Peyer's patch (tissue), 4 donors: ENCODE data around the gene PPM1A. TPM values are rescaled to one million over a fixed set of nuclear protein-coding genes. Genes with fewer than 3 reads are reported as not detected.

Experiments used
- DNase-seq, 3 donors: peaks; one replicate each; pipeline ENCODE4 v3.0.0-alpha.2; 2017 to 2019
- H3K27ac ChIP-seq, 4 donors: fragments of 200-600 bp; sonication (generic); one replicate each; pipeline ENCODE4 v1.5.1; 2016 to 2019
- H3K27me3 ChIP-seq, 2 donors: fragments of 200-600 bp; sonication (generic); one replicate each; pipeline ENCODE4 v1.5.1; 2019
- H3K36me3 ChIP-seq, 3 donors: fragments of 200-600 bp; sonication (generic); one replicate each; pipeline ENCODE4 v1.5.1; 2016 to 2019
- H3K4me1 ChIP-seq, 4 donors: fragments of 200-600 bp; sonication (generic); one replicate each; pipeline ENCODE4 v1.5.1; 2016 to 2019
- H3K4me3 ChIP-seq, 4 donors: fragments of 200-600 bp; sonication (generic); 1 replicate in 3 of 4; 2 replicates in 1 of 4; pipeline ENCODE4 v1.5.1; 2016 to 2019; ENCODE audit warnings: mild to moderate bottlenecking in 1 of 4
- H3K9me3 ChIP-seq, 4 donors: fragments of 200-600 bp; sonication (generic); one replicate each; pipeline ENCODE4 v1.5.1; 2016 to 2019; ENCODE audit warnings: mild to moderate bottlenecking in 1 of 4
- CTCF ChIP-seq, 6 experiments: fragments of 450-650 bp in 4 of 6; fragments of 200-600 bp in 2 of 6; sonication (generic) in 1 of 6; IDR thresholded peaks; one replicate each; pipeline ENCODE4 v1.5.1; 2017 to 2019; ENCODE audit warnings: antibody characterized with exemption in 6 of 6, mild to moderate bottlenecking in 3 of 6, moderate library complexity in 1 of 6
- POLR2A ChIP-seq, 2 donors: fragments of 450-650 bp; IDR thresholded peaks; one replicate each; pipeline ENCODE4 v1.5.1; 2017; ENCODE audit warnings: antibody characterized with exemption in 2 of 2, mild to moderate bottlenecking in 2 of 2, moderate library complexity in 2 of 2
- total RNA-seq, 4 donors: library from RNA; depleted of rRNA; stranded (reverse); fragments of >200 nt; gene quantifications; one replicate each; pipeline ENCODE4 v1.1.0, GENCODE V29; 2016

PPM1A gene
- total RNA-seq, result 100 to 1,000 TPM in 2 of 4 donors, 10 to 100 TPM in 2; 55.3 to 134 (median 84.4) TPM

DNA sequence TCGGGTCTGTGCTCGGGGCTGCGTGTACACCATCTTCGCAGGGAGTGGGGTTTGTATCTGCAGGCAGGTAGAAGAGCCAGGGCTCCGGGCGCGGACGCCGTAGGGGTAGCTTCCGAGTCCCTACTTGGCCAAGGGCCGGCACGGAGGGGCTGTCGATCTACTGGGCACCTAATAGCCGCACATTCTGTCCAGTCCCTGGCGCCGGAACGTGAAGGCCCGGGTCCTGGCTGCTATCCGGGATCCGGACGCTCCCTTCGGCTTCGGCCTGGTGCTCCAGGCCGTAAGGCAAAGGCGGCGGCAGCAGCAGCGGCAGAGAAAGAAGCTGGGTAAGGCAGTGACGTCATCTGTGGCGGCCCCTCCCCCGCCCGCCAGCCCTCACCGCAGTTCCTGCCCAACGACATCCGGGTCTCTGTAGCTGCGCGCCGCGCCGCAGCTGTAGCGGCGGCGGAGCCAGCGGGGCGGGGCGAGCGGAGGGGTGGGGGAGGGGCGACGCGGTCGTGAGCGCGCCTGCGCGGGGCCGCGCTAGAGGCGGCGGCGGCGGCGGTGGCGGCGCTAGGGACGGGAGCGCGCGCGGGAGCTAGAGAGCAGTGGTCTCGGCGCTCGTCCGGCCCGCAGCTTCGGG is at the start of gene PPM1A:
PPM1A (plus strand) TSS at position 525 of the 622 bp plus-strand sequence. CDS start 33,483 bp downstream, outside the sequence.
- peaks cover 0 to 20% (median 14%) of the 10 kb centered on the region in 4 donors for H3K4me1 ChIP-seq
- peak; percentile 93 to 98 (median 98) for DNase-seq
- H3K36me3 ChIP-seq, result no peaks in the 10 kb centered on the region
- peak within 1 kb of the TSS; percentile 59 to 90 (median 81) for H3K4me3 ChIP-seq
- peak within 1 kb of the TSS; percentile 95 to 100 (median 99) for H3K27ac ChIP-seq
- TF ChIP-seq POLR2A (IDR thresholded peaks at IDR 0.05) (peak; percentile 90 to 91), CTCF (IDR thresholded peaks at IDR 0.05) (peak in 1 of 6 experiments; percentile 36)
- H3K9me3 ChIP-seq, result no peaks in the 10 kb centered on the region
- no peaks in the 10 kb centered on the region for H3K27me3 ChIP-seq

DNA sequence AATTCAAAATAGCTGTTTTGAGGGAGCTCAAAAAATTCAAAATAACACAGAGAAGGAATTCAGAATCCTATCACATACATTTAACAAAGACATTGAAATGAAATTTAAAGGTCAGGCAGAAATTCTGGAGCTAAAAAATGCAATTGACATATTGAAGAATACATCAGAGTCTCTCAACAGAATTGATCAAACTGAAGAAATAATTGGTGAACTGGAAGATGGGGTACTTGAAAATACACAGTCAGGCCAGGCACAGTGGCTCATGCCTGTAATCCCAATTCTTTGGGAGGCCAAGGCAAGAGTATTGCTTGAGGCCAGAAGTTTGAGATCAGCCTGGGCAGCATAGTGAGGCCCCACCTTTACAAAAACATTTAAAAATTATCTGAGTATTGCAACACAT is 49.7 kb upstream of the PPM1A start:
- no peak for TF ChIP-seq CTCF (IDR thresholded peaks at IDR 0.05)
- no peak for TF ChIP-seq POLR2A (IDR thresholded peaks at IDR 0.05)
- Histone ChIP-seq H3K9me3 (peaks cover 0 to 2% (median 0%) of the 10 kb centered on the region in 4 donors), H3K4me1 (peaks cover 0 to 5% (median 0%) of the 10 kb centered on the region in 4 donors), H3K4me3 (no peak overlapping the region), H3K27ac (no peak overlapping the region), H3K27me3 (no peaks in the 10 kb centered on the region), H3K36me3 (no peaks in the 10 kb centered on the region)
- DNase-seq, result no peak

DNA sequence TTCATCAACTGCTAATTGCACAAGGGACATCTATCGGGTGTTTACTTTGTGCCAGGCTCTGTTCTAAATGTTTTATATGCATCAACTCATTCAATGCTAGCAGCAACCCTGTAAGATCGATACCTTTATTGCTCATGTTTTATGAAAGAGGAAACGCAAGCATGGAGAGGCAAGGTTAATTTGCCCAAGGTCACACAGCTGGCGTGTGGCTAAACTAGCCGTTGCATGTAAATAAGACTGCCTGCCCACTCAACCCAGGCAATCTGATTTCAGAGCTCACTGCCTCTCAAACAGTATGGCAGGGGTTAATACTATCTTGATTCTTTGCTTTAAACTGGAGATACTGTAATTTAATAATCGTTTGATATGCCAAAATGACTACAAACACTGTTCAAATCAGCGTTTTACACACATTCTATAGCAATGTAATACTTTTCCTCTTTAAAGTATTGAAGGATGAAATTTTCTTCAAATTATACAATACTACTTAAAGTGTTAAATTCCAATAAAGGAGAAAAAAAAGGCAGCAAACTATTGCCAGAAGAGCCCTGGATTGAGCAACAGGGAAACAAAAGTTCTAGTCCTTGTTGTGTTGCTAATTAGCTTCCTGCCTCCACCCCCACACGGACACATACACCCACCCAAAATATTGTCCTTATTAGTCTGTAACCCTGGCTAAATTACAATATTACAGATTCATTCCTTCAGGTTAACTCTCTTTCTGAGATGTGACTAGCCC is 44.7 kb upstream of the PPM1A start:
- H3K9me3 ChIP-seq, result peaks cover 0 to 2% (median 0%) of the 10 kb centered on the region in 4 donors
- no peaks in the 10 kb centered on the region for H3K27me3 ChIP-seq
- no peak overlapping the region for H3K4me3 ChIP-seq
- no peak for DNase-seq
- H3K36me3 ChIP-seq, result no peaks in the 10 kb centered on the region
- peaks cover 0 to 5% (median 0%) of the 10 kb centered on the region in 4 donors for H3K4me1 ChIP-seq
- TF ChIP-seq POLR2A (IDR thresholded peaks at IDR 0.05) (no peak), CTCF (IDR thresholded peaks at IDR 0.05) (no peak)
- H3K27ac ChIP-seq, result no peak overlapping the region

DNA sequence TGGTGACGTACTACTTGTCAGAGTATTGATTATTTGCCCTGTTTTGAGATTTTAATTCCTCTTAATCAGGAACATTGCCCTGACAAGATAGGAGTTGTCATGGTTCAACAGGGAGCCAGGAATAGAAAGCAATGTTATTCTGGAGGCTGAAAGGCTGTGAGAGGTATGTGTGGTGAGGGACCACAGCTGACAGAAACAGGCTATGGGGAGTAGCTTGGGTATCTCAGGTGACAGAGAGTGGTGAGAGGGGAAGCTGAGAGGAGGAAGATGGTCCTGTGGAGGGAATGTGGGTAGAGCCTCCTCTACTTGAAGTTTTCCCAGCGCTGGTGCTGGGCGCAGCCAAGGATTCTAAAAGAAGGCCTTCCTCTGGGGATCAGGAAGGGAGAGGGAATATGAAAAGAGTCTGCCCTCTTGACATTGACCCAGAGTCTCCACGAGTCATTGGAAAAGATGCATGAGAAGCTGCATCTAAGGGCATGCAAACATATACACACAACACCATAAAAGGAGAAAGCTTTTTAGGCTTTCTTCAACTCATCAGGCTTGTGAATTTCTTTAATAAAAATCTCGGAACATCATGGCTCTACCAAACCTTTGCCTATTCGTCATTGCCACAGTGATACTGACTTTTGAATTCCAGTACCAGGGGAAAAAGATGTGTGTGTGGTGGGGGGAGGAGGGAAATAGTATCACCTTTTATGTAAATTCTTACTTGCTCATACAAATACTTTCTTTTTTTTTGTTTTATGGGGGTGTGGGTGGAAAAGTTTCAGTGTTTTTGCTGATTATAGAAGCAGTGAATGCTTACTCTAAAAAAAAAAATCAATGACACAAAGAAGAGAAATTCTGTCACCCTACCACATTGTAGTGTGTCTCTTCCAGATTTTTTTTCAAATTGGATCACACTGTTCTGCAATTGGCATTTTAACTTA is 43.9 kb upstream of the PPM1A start:
- H3K4me3 ChIP-seq, result no peak overlapping the region
- peaks cover 0 to 5% (median 0%) of the 10 kb centered on the region in 4 donors for H3K4me1 ChIP-seq
- H3K36me3 ChIP-seq, result no peaks in the 10 kb centered on the region
- TF ChIP-seq POLR2A (IDR thresholded peaks at IDR 0.05) (no peak), CTCF (IDR thresholded peaks at IDR 0.05) (no peak)
- H3K27me3 ChIP-seq, result no peaks in the 10 kb centered on the region
- DNase-seq, result no peak
- peaks cover 0 to 2% (median 0%) of the 10 kb centered on the region in 4 donors for H3K9me3 ChIP-seq
- H3K27ac ChIP-seq, result no peak overlapping the region

GRCh38 chr14:60206249-60206670 is 42.8 kb upstream of the PPM1A start:
- H3K9me3 ChIP-seq, result no peaks in the 10 kb centered on the region
- H3K27me3 ChIP-seq, result no peaks in the 10 kb centered on the region
- no peaks in the 10 kb centered on the region for H3K36me3 ChIP-seq
- H3K27ac ChIP-seq, result peak overlapping the region in 2 of 4 donors; percentile 24 to 30
- peaks cover 0 to 5% (median 0%) of the 10 kb centered on the region in 4 donors for H3K4me1 ChIP-seq
- TF ChIP-seq POLR2A (IDR thresholded peaks at IDR 0.05) (no peak), CTCF (IDR thresholded peaks at IDR 0.05) (peak in 3 of 6 experiments; percentile 23 to 54 (median 39))
- no peak overlapping the region for H3K4me3 ChIP-seq
- peak in 1 of 3 donors; percentile 59 for DNase-seq
